Neural cell (in vitro differentiated cells): ENCODE data around the gene POLR2H.

Experiments
- EP300 ChIP-seq: fragments of 450-650 bp; conservative IDR thresholded peaks from 2 replicates; pipeline ENCODE4 v1.6.1; 2014; ENCODE audit warnings: antibody characterized with exemption, mild to moderate bottlenecking, moderate library complexity; ENCODE audit not compliant: poor library complexity, severe bottlenecking
- EZH2 ChIP-seq: fragments of 200-600, 300-800 bp; shearing (Covaris generic), sonication (generic); IDR thresholded peaks from 2 replicates; pipeline ENCODE4 v1.6.1; 2014; ENCODE audit warnings: antibody characterized with exemption, low read length, borderline replicate concordance, mild to moderate bottlenecking; ENCODE audit not compliant: insufficient read depth, poor library complexity, severe bottlenecking
- POLR2AphosphoS5 ChIP-seq: IDR thresholded peaks from 2 replicates; pipeline ENCODE4 v1.6.1; 2012
- TAF1 ChIP-seq: IDR thresholded peaks from 2 replicates; pipeline ENCODE4 v1.6.1; 2012; ENCODE audit warnings: low read depth
- TF ChIP-seq, protein P1 (sequence below): fragments of 450-650 bp; IDR thresholded peaks from 2 replicates; pipeline ENCODE4 v1.5.1; 2014; ENCODE audit warnings: antibody characterized with exemption, mild to moderate bottlenecking, moderate library complexity; ENCODE audit not compliant: poor library complexity, severe bottlenecking

DNA sequence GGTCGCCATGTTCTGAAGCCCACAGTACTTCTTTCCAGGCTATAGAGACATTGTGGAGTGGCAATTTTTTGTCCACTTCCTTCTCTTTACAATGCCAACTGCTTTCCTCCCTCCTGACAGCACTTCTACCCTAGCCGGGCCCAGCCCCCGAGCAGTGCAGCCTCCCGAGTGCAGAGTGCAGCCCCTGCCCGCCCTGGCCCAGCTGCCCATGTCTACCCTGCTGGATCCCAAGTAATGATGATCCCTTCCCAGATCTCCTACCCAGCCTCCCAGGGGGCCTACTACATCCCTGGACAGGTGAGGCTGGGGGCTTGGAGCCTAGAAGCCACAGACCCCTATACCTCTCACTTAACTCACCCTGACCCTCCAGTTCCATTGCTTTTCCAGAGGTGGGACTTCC is 44.3 kb upstream of the POLR2H start:
- TF ChIP-seq, protein P1, sequence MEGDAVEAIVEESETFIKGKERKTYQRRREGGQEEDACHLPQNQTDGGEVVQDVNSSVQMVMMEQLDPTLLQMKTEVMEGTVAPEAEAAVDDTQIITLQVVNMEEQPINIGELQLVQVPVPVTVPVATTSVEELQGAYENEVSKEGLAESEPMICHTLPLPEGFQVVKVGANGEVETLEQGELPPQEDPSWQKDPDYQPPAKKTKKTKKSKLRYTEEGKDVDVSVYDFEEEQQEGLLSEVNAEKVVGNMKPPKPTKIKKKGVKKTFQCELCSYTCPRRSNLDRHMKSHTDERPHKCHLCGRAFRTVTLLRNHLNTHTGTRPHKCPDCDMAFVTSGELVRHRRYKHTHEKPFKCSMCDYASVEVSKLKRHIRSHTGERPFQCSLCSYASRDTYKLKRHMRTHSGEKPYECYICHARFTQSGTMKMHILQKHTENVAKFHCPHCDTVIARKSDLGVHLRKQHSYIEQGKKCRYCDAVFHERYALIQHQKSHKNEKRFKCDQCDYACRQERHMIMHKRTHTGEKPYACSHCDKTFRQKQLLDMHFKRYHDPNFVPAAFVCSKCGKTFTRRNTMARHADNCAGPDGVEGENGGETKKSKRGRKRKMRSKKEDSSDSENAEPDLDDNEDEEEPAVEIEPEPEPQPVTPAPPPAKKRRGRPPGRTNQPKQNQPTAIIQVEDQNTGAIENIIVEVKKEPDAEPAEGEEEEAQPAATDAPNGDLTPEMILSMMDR = no peak
- TF ChIP-seq EP300 (no peak), TAF1 (no peak), EZH2 (no peak), POLR2AphosphoS5 (no peak)
